MM.1S (cell line): ENCODE data around the gene CNOT10.

Source experiments
- CTCF ChIP-seq: fragments of 300-600 bp; sonication (generic); IDR thresholded peaks from 2 replicates; pipeline ENCODE4 v1.5.1; 2016; ENCODE audit warnings: antibody characterized with exemption, low read length, mixed read lengths
- EZH2 ChIP-seq: fragments of 300-600 bp; sonication (generic); optimal IDR thresholded peaks from 2 replicates; pipeline ENCODE3; 2017; ENCODE audit warnings: low read depth, mild to moderate bottlenecking, antibody characterized with exemption, low read length, mixed read lengths

- TF ChIP-seq CTCF, result no peak
- no peak for TF ChIP-seq EZH2
Measured at GRCh38 chr3:32699429-32699828, 14.4 kb downstream of the CNOT10 start.
